NCI-H2196 (cell line): ENCODE measurements around the gene PRRT1B.

Experiments
- DNase-seq: peaks from one replicate; lab custom pipeline; 2025; ENCODE audit not compliant: unreplicated experiment; lab: John Stamatoyannopoulos, UW

The PRRT1B gene

DNA sequence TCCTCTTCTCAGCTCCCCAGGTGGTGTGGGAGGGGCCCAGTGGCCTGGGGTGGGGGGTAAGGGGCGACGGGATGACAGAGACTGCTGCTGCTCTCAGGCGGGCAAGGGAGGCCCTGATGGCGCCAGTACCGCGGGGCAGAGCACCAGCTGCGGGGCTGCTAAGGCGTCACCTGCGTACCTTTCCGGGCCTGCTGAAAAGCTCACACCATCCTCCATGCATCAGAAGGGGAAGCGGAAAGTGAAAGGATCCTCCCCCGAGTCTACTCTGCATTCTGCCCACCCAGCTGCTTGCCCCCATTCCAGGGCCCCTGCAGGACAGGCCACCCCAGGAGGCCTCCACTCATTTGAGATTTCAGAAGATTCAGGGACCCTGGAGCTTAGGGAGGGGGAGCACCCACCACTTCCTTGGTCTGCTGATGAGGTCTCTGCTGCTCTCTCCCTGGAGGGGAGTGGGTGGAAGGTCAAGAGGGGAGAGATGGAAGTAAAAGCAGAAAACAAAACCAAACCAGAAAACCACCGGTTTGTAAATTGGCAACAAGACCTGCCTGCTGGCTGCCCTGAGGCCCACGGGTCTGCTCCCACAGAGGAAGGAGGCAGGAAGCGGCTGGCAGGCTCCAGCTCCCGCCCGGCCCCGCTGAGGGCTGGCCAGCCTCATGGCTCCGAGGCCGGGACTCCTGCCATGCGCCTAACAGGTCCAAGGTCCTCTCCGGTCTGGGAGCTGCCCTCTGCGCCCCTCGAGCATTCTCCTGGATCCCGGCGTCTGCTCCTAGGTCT is 33.6 kb downstream of the PRRT1B start:
- no peak for DNase-seq

- no peak for DNase-seq
Measured at GRCh38 chr9:131579789-131580211, 34.5 kb downstream of the PRRT1B start.

- no peak for DNase-seq
Measured at GRCh38 chr9:131580358-131580757, 35.0 kb downstream of the PRRT1B start.

DNA sequence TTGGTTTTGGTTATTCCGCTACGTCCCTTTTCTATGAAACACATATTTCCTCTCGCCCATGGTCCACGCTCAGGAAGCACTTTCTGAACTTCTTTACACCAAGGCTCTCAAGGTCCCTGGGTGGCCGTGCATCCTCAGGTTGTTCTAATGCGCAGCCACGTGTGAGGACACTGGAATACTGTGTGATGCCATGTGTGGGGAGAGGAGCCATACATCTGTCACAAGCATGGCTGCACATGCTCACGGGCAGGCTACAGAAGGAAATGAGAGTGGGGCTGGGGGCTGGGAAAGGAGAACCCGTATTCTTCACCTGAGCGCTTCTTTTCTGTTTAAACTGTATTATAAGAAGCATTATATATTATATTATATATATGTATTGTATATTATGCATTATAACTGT is 36.7 kb downstream of the PRRT1B start:
- no peak for DNase-seq

DNA sequence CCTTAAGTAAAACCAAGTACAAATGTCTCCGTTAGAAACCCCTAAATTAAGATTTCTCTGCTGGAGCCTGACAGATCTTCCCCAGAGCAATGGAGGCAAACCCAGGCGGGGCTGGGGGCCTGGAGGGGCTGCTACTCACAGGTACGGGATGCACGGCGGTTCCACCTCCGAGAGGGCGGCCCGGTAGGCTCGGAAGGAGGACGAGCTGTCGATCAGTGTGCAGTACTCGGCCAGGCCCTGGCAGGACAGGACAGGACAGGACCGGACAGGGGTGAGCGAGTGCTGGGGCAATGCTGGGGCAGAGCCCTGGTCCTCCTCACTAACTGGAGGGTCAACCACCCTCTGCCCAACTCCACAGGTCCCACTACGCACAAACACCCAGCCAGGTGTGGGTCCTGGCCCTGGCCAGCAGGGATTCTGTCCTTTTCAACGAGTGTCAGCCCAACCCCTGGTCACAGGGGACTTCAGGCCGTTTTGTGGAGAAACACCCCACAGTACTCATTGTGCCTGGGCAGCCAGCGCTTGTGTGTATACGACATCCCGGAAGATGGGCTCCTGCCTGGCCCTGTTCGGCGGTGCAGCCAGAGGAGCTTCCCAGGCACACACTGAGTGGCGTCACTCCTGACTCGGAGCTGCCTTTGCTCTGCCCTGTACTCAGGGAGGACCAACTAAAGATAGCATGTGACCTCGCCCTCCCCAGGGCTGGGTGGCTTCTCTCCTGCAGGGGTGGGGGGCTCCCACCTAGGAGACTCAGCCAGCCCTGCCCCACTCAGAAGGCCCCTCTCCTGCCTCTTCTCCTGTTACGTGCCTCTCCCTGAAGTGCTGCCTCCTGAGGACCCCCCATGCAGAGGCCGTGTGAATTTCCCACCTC is 37.4 kb downstream of the PRRT1B start:
- DNase-seq: no peak

GRCh38 chr9:131583337-131583645 is 38.0 kb downstream of the PRRT1B start:
- no peak for DNase-seq

GRCh38 chr9:131583836-131584555 is 38.7 kb downstream of the PRRT1B start:
- no peak for DNase-seq

- DNase-seq: no peak
Measured at GRCh38 chr9:131584858-131585257, 39.5 kb downstream of the PRRT1B start.

DNA sequence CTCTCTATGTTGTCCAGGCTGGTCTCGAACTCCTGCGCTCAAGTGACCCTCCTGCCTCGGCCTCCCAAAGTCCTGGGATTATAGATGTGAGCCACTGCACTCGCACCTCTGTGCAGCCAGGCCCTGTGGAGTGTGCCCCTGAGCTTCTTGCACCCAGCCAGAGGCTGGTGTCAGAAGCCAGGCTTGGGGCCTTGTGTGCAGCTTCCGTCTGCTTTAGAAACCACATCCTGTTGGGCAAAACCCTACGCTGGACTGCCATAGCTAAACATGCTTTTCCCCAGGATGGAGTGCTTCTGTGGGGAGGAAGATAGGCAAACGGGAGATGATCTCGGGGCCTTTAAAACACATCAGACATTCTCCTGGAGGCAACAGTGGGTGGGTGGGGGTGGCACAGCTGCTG is 40.1 kb downstream of the PRRT1B start:
- DNase-seq: no peak

GRCh38 chr9:131587331-131587730 is 42.0 kb downstream of the PRRT1B start:
- DNase-seq: no peak

- no peak for DNase-seq
Measured at GRCh38 chr9:131587906-131588305, 42.6 kb downstream of the PRRT1B start.

GRCh38 chr9:131588396-131588795 is 43.1 kb downstream of the PRRT1B start:
- DNase-seq: no peak

GRCh38 chr9:131589124-131589711 is 43.9 kb downstream of the PRRT1B start:
- DNase-seq: no peak

- no peak for DNase-seq
Measured at GRCh38 chr9:131589993-131590392, 44.7 kb downstream of the PRRT1B start.

DNA sequence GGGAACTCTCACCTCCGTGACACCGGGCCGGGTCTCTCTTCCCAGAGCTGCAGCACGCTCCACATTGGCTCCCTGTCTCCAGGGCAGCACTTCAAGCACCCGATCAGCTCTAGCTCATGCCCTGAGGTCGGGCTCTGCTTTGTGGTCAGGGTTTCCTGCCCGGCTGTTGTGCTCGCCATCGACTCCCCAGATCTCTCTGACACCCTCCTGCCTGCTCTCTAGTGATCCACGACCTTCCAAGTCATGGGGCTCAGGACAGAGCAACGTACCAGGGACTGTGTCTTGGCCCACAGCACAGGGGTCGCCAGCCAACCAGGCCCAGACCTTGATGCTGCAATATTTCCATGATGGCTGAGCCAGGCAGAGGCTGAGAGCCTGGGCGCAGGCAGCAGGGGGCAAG is 45.1 kb downstream of the PRRT1B start:
- no peak for DNase-seq

DNA sequence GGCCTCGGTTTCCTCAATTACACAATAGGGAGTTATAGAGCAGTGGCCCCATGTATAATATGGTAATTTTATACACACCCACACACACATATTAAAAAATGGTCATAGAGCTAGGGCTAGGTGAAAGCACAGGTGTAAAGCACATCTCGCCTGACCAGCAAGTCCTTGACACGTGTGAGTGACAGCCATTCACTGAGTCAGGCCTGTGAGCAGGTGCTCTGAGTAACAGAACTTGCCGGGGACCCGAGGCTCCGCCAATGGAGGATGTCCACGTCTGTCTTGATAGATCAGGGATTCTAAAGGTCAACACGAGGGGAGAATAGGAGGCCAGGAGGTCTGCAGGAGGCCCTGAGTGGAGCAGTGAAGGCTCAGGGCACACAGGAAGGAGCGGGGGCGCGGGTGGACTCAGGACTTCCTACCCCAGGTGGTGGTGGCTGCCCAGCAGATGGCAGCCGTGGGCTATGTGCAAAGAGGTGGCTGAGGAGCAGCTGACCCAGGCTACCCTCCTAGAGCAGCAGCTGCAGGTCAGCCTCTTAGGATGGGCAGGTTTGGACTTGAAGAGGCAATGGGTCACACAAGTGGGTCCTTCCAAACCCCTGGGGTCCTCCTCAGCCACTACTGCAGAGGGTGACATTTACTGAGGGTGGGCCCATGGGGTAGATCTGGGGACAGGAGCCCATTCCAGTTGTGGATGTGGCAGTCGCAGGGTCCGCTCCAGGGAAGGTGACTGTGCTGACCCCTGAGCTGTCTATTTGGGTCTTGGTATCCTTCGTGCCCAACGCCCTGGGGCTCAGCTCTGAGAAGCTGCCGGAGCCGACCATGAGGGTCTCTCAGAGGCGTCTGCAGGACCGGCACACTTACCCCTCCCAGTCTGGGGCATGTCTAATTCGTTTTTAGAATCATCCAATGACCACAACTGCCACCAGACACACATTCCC is 45.9 kb downstream of the PRRT1B start:
- DNase-seq: peak; percentile 87

DNA sequence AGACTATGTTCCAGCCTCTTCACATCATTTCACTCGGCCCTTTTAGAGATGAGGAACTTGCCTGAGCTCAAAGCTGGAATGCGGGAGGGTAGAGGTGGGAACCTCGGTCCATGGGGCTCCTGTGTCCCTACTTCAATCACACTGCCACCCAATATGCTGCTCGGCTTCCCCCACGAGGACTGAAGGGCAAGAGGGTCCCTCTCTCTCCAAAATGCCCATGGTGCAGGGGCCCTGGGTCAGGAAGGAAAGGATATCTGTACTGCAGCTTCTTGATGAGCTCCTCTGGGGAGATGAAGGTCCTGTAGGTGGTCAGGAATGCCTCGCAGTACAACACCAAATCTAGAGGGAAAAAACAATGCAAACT is 46.5 kb downstream of the PRRT1B start:
- no peak for DNase-seq

- no peak for DNase-seq
Measured at GRCh38 chr9:131593091-131593820, 47.9 kb downstream of the PRRT1B start.

GRCh38 chr9:131593936-131594665 is 48.8 kb downstream of the PRRT1B start:
- DNase-seq: peak; percentile 77
